C4-2B (cell line): ENCODE data around the gene ITGB5.

Source experiments
- H3K27ac ChIP-seq: fragments of 450-650 bp; 2 replicates; pipeline ENCODE4 v1.5.1; 2017
- CTCF ChIP-seq: fragments of 450-650 bp; conservative IDR thresholded peaks from 2 replicates; pipeline ENCODE4 v1.5.1; 2017; ENCODE audit warnings: mild to moderate bottlenecking
- ZFX ChIP-seq: fragments of 450-650 bp; IDR thresholded peaks from 2 replicates; pipeline ENCODE4 v1.6.1; 2017

ITGB5 gene

GRCh38 chr3:124812291-124813265 lies 74.6 kb downstream of the ITGB5 start:
- H3K27ac ChIP-seq = no peak overlapping the region

DNA sequence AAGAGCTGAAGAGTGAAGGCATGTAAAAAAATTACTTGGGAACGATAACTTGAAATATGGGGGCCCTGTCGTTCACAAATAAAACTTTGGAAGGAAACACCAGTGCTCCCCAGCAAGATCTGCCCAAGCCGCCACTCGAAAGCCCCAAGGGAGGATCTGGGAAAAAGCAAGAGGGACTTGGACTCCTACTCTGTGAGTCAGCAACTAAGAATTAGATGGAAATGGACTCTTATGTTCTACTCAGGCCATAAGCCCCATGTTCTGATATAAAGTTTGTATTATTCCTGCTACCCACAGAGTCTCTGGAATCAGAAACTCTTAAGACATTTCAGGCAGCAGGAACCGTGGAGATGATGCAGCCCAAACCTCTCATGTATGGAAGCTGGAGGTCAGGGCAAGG lies 75.7 kb downstream of the ITGB5 start:
- H3K27ac ChIP-seq = no peak overlapping the region
- TF ChIP-seq CTCF (no peak), ZFX (no peak)

More at GRCh38 chr3:124812291-124813265, 74.6 kb downstream of the ITGB5 start:
- TF ChIP-seq ZFX (no peak), CTCF (no peak)

- H3K27ac ChIP-seq = no peak overlapping the region
- TF ChIP-seq CTCF (no peak), ZFX (no peak)
Observed at GRCh38 chr3:124810970-124811369, 76.2 kb downstream of the ITGB5 start.

- no peak for TF ChIP-seq CTCF
- no peak for TF ChIP-seq ZFX
- H3K27ac ChIP-seq = no peak overlapping the region
Observed at GRCh38 chr3:124809039-124809438, 78.1 kb downstream of the ITGB5 start.

DNA sequence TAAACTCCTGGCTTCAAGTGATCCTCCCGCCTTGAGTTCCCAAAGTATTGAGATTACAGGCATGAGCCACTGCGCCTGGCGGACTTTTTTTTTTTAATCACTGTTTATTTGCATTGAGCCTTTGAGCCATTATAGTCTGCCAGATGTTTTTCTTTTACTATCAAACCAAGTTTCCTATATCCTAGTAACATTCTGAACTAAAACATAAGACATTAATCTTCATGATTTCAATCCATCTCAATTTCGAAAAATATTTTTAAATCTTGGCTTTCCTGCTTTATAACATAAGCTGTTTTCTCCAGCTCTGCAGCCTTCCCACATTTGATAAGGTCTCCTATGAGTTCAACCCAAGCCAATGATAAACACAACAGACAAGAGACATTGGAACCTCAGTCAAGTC lies 81.5 kb downstream of the ITGB5 start:
- TF ChIP-seq CTCF (no peak), ZFX (no peak)
- no peak overlapping the region for H3K27ac ChIP-seq

GRCh38 chr3:124804875-124805274 lies 82.3 kb downstream of the ITGB5 start:
- TF ChIP-seq CTCF (no peak), ZFX (no peak)
- no peak overlapping the region for H3K27ac ChIP-seq

DNA sequence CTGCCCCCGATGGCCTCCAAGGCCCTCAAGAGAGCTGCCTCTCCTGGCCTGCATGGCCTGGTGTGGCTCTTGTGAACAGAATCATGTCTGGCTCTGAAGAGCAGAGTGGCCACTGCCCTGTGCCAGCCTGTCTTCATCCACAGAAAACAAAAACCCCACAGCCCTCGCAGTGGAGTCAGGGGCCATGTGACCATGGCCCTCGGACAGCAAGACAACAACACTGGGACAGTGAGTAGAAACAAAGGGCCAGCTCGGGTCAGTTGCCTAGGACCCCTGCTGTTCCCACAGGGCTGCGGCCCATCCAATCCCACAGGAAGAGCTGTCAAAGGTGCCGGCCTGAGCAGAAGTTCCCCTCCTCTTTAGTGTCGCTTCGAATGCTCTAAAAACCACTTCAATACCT lies 84.5 kb downstream of the ITGB5 start:
- H3K27ac ChIP-seq = no peak overlapping the region
- TF ChIP-seq CTCF (no peak), ZFX (no peak)
